Coronary artery (tissue), 2 donors: Measurements from ENCODE around the gene RTP5.

Experiments used
- DNase-seq: peaks from one replicate; pipeline ENCODE4 v3.0.0-alpha.2; 2017; ENCODE audit warnings: low spot score
- H3K27ac ChIP-seq, 2 donors: fragments of 200-600 bp; sonication (generic); one replicate each; pipeline ENCODE4 v1.5.1; 2016 to 2019
- H3K4me3 ChIP-seq: fragments of 200-600 bp; sonication (generic); 2 replicates; pipeline ENCODE4 v1.5.1; 2016; ENCODE audit warnings: mild to moderate bottlenecking, moderate library complexity
- TF ChIP-seq, protein P1 (sequence below): fragments of 200-600 bp; sonication (generic); IDR thresholded peaks from one replicate; pipeline ENCODE4 v1.5.1; 2019; ENCODE audit warnings: antibody characterized with exemption

The RTP5 gene

DNA sequence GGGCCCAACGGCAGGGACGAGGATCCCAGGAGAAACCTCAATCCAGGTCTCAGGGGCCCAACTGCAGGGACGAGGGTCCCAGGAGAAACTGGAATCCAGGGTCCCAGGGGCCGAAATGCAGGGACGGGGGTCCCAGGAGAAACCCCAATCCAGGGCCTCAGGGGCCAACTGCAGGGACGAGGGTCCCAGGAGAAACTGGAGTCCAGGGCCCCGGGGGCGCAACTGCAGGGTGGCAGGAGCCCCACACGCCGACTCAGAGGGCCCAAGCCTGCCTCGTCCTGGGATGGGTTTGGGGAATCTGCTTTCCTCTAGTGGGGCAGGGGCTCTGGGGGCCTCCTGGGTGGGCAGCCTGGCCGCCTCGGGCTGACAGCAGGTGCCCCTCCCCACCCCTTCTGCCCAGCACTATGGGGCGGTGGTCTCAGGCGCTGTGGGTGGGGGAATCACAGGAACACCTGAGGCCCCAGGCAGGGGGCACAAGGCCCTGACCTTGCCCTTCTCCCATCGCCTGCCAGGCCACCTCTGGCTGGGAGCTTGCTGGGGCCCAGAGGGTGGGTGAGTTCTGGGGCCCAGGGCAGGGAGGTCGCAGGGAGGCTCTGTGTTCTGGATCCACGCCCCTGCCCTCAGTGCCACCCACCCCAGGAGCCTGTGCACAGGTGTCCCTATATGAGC lies 7.1 kb downstream of the RTP5 start:
- TF ChIP-seq, protein P1, sequence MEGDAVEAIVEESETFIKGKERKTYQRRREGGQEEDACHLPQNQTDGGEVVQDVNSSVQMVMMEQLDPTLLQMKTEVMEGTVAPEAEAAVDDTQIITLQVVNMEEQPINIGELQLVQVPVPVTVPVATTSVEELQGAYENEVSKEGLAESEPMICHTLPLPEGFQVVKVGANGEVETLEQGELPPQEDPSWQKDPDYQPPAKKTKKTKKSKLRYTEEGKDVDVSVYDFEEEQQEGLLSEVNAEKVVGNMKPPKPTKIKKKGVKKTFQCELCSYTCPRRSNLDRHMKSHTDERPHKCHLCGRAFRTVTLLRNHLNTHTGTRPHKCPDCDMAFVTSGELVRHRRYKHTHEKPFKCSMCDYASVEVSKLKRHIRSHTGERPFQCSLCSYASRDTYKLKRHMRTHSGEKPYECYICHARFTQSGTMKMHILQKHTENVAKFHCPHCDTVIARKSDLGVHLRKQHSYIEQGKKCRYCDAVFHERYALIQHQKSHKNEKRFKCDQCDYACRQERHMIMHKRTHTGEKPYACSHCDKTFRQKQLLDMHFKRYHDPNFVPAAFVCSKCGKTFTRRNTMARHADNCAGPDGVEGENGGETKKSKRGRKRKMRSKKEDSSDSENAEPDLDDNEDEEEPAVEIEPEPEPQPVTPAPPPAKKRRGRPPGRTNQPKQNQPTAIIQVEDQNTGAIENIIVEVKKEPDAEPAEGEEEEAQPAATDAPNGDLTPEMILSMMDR, result no peak
- no peak overlapping the region for H3K4me3 ChIP-seq

GRCh38 chr2:241877197-241877685 lies 7.7 kb downstream of the RTP5 start:
- DNase-seq, result no peak
- Histone ChIP-seq H3K4me3 (no peak overlapping the region), H3K27ac (no peak overlapping the region)
- TF ChIP-seq, protein P1, result no peak

More for the DNA sequence above, 7.1 kb downstream of the RTP5 start:
- no peak for DNase-seq
- no peak overlapping the region for H3K27ac ChIP-seq

DNA sequence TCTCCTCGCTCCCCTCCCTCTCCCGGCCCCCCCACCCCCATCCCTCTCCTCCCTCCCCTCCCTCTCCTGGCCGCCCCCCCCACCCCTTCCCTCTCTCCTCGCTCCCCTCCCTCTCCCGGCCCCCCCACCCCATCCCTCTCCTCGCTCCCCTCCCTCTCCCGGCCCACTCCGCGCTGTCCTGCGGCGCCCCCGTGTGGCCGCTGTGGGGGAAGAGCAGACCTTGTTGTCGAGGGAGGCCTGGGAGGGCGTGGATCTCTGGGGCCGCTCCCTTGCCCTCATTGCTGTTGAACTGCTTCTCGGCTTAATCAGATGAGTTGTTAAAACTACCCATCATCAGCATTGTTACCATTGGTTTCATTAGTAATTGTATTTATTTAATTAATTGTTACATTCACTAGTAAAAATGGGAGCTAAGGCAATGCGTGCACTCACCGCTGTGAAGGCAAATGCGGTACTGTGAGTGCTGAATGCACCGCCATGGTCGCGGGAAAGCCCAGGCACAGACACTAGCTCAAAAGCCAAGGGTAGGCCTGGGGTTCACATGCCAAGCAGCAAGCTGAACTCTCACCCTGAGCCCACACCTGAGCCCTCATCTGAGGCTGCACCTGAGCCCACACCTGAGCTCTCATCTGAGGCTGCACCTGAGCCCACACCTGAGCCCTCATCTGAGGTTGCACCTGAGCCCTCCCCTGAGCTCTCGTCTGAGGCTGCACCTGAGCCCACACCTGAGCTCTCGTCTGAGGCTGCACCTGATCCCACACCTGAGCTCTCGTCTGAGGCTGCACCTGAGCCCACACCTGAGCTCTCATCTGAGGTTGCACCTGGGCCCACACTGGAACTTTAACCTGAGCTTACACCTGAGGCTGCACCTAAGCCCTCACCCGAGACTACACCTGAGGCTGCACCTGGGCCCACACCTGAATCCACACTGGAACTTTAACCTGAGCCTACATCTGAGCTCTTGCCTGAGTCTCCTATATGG lies 8.8 kb downstream of the RTP5 start:
- H3K4me3 ChIP-seq, result no peak overlapping the region
- no peak overlapping the region for H3K27ac ChIP-seq
- TF ChIP-seq, protein P1, result peak; percentile 50
- no peak for DNase-seq

- Histone ChIP-seq H3K27ac (no peak overlapping the region), H3K4me3 (no peak overlapping the region)
- DNase-seq, result no peak
- TF ChIP-seq, protein P1, result no peak
Measured at GRCh38 chr2:241879326-241879725, 9.8 kb downstream of the RTP5 start.

DNA sequence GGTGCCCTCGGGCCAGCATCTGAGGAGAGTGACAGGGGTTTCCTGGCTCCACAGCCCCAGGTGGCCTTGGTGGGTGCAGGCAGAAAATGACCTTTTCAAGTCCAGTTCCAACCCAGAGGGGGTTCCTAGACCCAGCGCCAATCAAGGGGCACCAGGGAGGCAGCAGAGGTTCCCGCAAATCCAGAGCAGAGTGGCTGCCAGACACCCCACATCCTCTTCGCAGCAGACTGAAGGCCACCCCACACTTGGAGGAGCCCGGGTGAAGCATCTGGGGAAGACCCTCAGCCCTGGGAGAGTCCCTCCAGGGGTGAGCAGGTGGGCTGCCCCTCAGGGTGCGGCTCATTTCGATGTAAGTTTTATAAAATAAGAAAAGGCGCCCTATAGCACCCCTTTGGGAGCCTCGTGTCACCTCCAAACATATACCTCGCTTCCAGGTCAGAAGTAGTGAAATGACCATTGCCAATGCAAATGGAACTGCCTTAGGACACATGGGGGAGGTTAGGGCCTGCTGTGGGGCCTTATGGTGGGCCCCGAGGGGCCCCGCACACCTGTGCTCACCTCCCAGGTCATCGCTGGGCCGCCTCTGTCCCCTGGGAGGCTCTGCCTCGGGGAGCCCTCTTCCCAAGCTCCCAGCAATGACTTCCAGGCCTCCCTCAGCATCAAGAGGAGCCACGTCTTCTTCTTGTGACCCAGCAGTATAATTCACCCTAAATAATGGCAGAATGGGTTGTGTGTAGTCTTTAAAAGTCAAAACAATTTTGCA lies 11.0 kb downstream of the RTP5 start:
- peak overlapping the region; percentile 73 for H3K4me3 ChIP-seq
- H3K27ac ChIP-seq, result peak overlapping the region in 1 of 2 donors; percentile 77
- no peak for DNase-seq
- TF ChIP-seq, protein P1, result no peak

GRCh38 chr2:241882091-241882625 lies 12.6 kb downstream of the RTP5 start:
- Histone ChIP-seq H3K4me3 (peak overlapping the region; percentile 73), H3K27ac (peak overlapping the region in 1 of 2 donors; percentile 77)
- no peak for DNase-seq
- TF ChIP-seq, protein P1, result no peak
